ENCODE results near the gene MCM3.

Gene MCM3

DNA sequence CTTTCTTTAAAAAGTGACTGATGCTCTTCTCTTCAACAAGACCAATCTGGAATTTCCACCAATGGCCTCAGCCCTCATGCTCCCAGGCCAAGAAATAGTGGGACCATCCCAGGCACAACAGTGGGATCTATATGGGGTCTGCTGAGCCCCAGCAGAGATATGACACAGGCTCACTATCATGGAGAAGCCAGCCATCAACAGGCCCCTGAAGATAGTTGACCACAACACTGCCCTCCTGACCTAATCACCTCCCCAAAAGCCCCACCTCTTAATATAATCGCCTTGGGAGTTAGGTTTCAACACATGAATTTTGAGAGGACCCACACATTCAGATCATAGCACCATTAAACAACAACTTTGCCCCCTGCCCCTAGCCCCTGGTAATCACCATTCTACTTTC lies 16.8 kb upstream of the MCM3 start:
- no peak for DNase-seq

DNA sequence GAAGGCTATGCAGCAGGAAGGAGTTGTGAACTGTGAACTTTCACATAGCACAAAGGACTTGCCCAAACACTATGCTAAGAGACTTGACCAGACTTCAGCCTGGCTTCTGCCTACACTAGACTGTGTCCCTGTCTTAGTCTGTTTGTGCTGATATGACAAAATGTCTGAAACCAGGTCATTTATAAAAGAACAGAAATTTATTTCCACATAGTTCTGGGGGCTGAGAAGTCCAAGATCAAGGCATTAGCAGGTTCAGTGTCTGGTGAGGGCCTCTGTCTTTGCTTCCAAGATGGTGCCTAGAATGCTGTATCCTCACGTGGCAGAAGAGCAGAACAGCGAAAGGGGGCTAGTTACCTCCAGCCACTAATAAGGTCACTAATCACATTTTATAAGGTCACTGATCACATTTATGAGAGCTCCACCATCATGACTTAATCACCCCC lies 16.0 kb upstream of the MCM3 start:
- DNase-seq = no peak

DNA sequence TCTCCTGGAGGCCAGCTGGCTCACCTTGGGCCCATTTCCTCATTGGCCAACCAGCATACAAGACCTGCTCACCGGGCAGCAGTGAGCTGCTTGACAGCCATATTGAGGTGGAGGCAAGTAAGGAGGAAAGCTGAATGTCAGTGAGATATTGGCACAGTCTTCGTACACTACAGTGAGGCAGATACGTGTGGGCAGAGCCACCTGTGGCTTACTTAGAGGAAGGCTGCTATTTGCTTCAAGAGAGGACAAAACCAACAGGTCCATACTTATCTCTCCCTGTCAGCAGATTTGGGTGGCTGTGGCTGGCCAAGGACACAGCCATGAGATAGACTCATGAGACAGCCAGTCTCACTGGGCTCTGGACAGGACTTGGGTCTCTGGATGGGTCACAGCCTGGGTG lies 15.1 kb upstream of the MCM3 start:
- no peak for DNase-seq

DNA sequence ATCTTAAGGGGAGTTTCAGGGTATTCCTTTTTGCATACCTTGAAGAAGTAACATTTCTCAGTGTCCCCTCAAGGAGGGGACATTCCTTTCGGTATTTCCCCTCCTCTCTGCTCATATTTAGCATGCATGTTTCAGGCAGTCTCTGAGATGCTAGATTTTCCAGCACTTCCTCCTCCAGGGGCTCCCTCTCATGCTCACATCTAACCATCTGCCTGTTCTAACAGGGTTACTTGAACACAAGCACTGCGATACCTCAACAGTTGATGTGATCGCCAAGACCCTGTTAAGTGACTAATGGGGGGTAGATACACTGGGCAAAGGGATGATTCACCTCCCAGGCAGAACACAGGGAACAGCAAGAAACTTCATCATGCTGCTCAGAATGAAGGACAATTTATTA lies 12.9 kb upstream of the MCM3 start:
- DNase-seq = no peak

DNA sequence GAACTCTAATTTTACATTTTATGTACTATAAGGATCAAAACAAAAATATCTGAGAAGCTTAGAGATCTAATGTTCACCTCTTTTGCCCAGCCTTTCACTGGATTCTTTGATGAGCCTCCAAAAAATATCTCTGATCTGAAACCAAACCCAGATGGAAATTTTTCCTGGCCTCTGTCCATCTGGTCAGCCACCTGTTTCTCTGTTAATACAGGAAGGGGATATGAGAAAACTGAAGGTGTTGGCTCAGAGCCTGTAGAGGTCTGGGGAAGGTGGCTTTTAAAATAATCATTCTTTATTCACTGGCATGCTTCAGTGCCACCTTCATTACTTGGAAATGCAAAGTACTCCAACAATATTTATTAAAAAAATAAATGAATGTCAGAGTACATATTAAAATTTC lies 8.5 kb upstream of the MCM3 start:
- no peak for DNase-seq

DNA sequence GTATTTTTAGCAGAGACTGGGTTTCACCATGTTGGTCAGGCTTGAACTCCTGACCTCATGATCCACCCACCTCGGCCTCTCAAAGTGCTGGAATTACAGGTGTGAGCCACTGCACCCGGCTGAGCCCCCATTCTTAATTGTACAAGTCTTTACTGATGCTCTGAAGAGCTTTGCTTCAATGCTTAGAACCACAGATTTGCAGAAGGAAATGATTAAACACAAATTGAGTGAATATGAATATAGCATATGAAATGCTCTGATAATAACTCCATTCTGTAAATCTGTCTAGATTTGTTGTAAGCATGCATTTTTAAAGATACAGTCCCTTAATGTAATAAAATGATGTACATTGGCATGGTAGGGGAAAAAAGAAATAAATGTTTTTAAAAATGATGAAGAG lies 4.3 kb upstream of the MCM3 start:
- no peak for DNase-seq

DNA sequence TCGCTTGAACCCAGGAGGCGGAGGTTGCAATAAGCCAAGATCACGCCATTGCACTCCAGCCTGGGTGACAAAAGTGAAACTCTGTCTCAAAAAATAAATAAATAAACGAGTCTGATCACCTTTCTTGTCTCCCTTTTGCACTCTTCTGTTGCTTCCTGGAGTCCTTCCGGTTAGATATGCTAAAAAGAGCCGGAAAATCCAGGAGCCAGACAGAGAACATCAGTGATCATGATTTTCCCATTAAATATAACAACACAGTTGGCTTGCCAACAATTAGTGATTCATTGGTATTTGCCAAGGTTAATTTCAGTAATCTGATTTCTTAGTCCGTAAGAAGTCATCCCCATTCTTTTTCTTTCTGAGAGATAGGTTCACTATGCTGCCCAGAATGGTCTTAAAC lies 3.7 kb upstream of the MCM3 start:
- DNase-seq = no peak

DNA sequence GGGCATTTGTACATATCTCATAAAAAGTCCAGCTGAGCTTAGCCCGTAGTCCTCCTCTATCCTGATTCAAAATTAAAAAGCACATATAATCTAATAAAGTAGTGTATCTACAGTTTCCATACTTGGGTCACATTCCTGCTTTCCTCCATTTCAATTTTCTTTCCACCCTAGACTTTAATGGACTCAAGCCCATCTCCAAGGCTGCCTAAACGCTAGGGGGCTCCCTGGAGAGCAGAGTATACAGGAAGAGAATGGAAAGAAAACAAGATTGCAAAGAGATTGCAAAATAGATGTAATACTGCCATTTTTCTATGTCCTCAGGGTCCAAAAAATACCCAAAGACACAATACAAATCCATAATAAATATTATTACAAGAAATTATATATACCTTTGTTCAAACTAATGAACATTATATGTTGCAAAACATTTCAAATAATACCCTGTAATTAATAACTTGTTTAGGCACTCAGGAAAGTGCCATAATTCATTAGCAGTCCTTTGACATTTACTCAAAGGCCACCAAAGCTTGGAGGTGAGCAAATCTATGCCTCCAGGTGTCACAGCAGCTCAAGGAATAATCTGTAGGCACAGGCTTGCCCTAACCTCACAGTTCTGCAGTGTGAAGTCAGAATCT lies 2.4 kb upstream of the MCM3 start:
- peak; percentile 88 for DNase-seq

DNA sequence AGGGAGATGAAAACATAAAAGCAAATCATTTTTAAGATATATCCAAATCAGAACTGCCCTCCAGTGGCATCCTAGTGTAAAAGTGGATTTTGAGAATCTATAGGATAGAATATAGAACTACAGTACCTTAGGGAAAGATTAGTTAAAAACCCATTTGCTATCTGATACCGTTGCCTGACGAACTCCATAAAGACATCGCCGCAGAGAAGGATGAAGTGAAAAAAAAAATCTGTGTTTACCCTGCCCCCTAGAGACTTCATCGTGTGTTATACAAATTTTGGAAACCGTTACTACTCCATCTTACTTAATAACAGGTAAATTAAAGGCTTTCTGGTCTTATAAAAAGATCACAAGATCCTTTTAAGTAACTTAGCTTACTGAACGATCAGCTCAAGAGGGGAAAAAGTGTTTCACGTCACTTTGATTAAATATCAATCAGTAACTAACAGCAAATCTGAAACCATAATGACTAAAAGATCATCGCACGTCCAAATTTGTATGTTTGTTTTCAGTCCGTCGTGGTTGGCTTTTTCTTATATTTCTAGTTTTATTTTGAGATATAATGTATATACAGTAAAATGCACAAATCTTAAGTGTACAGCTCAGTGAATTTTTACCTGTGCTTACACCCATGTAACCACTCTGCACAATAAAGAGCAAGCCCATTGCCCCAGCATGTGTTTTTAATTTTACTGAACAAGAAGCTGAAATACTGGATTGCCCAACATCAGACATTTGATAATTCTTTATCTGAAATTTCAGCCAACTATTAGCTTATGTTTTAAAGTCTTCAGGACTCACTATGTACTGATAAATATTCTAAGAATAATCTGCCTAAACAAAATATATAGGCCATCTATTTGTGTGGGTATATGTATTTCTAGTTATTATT lies 881 bp upstream of the MCM3 start:
- no peak for DNase-seq

DNA sequence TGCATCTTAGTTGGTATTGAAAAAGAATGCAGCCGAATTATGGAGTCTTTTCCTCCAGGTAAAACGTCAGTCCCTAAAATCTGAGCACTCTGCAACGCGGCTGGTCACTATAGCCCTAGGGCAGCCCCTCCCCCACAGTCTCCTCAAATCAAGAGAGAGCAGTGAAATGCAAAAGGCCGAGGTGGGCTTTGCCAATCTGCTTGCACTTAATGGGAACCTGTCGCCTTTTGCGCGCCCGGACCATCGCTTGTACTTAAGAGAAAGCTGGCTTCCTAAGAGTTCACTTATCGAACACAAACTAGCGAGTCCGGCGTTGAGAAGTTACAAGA lies 447 bp downstream of the MCM3 start:
- no peak for DNase-seq

DNA sequence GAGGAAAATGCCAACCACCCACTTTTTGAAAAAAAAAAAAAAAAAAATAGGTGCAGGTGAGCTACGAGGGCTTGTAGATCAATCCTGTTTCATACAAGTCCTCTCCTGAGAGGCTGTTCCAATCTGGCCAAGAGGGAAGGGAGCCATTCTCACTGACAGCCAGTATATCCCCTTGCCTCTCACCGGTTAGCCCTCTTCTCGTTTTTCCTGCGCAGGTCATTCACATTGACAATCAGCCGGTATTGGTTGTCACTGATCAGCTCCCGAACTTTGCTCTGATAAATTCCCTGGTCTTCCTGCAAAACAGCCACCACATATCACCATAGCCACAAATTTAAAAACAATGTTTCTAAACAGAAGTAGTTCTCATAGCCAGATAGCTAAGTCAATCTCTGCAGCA lies 1.4 kb downstream of the MCM3 start:
- no peak for DNase-seq

DNA sequence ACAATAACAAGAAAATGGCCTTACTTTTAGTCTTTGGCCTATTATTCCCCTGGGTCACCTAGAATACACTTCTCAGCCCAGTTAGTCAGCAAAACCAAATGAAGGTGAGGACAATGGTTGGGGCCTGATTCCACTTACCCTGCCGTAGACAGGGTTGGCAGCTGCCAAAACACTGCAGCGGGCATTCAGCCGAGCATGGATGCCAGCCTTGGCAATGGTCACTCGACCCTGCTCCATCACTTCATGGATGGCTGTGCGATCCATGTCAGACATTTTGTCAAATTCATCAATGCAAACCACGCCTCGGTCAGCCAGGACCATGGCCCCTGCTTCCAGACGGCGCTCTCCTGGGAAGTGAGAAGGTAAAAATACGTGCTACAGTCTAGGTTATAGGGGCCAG lies 8.4 kb downstream of the MCM3 start:
- no peak for DNase-seq

DNA sequence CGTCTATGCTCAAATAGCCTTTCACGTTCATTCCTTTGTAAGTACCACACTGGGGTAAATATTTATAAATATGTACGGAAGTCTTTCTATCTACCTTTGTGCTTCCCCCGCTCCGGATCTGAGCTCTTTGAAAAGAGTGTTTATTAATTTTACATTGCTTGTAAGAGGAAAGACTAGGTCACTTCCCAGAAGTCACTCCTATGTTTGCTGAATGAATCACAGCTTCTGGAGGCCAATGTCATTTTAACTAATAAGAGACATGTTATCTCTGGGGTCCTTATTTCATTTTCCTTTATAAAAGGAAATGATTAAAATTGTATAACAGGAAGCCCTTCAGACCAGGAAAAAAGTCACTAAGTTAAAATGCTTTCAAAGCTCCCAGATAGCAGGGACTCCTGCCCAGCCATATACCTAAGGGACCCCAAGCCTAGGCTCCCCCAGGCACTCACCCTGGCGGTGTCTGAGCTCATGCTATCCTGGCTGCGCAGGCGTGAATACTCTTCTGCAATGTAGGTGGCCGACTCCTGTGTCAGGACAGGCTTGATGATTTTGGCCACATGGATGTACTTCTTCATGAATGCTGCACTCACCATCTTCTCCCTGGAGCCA lies 12.6 kb downstream of the MCM3 start:
- no peak for DNase-seq

DNA sequence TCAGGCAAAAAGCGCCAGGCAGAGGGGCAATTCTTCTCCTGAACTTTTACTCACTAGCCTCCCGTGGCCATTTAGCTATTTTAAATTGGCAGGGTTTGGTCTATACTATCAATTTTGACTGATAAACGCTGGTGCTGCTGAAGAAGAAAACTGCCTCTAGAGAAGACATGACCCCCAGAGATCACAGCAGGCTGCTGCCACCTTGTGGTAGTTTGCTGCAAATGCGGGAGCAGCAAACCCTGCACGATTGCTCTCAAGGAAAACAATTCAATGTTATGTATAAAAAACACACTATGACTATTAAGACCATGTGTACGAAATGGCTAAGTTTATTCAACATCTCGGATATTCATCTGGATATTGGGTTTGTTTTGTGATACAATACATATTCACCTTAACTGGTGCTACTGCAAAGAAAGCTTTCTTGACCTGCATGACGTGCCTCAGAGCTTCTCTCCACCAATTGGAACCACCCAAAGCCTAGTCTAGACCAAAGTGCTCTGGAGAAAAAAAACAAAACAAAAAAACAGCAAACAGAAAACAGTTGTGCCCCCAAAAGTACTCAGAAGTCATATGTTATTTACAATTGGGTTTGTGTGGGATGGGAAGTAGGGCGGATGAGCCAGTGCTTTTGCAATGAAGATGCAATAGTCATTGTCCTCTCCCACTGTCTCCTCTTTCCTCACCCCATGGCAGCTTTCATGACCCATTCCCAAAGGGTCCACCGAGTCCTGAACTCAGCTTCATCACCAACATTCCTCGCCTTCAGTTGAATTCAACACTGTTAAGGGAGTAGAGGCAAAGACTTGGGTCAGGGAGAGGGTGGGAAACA lies 20.6 kb downstream of the MCM3 start:
- peak; percentile 66 for DNase-seq

DNA sequence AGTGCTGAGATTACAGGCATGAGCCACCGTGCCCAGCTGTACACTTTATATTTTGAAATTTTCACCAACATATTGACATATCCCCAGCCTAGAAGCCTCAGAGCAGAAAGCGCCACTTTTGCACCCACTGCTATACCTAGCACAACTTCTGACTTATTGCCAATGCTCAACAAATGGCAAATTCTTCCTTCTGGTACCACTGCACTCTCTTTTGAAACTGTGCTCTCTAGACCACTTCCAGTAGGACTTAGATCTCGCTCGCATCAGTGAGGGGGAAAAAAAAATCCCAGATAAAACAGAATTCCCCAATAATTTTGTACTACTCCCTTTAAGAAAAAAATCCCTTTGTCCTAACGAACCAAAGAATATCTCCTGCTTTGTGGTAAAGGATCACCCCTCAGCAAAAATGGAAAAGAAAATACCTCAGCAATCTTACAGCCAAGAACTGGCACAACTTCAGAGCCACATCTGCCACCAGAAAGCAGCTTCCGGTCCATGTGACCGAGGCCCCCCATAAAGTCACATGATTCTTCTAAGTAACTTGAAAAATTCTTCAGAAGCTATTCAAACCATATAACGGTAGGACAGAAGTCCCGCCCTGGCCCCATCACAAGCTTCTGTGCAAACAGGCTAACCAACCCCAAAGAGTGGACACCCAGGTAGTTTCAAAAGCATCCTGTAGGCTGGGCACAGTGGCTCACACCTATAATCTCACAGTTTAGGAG lies 21.8 kb downstream of the MCM3 start:
- DNase-seq = no peak

DNA sequence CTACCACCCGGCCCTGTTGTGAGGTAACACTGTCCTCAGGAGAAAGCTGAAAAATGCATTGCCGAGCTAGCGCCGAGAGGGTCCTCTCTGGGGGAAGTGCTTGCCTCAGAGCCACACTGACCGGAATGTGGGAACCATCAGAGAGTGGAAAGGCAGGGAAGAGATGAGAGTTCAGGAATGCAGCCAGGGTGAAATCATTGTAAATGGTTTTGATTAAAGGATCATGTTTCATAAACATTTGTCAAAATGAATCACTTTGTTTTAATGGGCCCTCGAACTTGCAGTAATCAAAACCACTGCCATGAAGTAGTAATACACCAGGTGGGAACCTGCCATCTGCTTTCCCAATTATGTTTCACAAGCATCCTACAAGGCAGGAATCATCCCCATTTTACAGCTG lies 23.3 kb downstream of the MCM3 start:
- DNase-seq = no peak

DNA sequence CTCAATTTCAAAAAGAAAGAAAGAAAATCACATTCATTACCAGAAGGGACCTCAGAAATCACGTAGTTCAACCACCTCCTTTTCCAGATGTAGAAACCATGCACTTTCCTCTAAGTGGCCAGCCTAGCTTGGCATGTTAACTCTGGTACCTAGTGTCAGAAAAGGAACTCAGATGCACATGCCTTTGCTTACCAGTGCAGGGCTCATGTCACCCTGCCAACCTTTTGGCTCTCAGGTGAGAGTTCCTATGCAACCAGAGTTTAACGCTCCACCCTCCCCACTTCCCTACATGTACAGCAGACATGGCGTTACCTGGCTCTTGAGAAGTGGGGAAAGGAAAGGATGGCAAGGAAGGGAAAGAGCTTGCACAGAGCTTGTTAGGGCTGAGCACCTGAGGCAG lies 23.9 kb downstream of the MCM3 start:
- no peak for DNase-seq

DNA sequence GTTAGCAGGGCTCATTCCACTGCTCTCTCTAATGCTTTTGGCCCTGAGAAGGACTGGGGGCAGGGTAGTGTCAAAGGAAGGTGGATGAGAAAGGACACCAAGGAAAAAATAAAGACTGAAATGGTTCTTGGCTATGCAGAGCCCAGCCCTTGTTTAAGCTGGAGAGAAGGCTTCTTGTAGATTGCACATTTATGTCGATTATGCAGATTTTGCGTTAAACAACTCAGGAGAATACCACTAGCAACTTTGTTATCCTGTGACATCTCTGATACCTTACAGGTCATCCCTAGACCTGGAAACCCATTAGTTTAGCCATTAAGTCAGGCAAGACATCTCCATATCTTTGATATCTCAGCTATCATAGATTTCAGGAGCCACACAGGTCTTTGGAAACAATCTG lies 29.1 kb downstream of the MCM3 start:
- no peak for DNase-seq

DNA sequence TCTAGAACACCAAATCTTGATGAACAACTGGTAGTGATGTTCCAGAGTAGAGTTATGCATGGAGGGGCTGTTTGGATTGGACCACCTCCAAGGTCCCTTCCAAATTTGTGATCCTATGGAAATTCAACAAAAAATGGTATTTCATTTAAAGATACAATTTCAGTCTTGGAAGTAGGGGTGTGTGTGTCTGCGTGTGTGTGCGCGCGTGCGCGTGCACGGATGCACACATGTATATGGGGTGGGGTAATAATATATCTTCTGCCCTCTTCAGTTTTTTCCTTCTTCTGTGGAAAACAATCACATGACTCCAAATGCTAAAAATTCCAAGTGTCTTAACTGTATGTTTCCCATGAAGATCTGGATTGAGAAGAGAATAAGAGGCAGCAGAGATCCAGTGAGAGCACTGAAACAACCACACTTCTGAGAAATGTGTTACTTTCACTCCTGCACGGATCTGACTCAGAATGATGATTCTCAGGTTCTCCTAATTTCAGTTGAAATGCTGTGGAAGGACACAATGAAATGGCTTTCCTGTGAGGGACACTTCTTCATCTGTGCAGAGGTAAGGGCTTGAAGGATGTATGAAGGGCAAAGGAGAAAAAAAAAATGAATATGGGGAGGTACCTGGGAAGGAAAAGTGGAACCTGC lies 29.7 kb downstream of the MCM3 start:
- DNase-seq = no peak

DNA sequence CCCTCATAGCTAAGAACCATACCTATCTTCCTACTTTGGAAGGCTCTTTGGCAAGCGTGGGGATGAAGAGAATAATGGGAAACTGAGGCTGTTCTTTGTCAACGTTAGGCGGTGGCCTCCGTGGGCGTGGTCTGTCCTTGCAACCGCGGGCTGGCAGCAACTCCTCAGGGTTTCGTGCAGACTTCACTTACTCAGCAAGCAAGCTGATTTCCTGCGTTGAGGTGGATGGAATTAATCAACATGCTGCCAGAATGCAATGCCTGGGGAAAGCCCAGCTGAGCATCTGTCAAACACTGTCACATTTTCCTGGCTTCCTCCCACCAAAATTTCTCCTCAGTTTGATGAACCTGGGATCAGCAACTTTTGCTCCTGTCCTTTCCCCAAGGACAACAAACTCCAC lies 31.0 kb downstream of the MCM3 start:
- no peak for DNase-seq

DNA sequence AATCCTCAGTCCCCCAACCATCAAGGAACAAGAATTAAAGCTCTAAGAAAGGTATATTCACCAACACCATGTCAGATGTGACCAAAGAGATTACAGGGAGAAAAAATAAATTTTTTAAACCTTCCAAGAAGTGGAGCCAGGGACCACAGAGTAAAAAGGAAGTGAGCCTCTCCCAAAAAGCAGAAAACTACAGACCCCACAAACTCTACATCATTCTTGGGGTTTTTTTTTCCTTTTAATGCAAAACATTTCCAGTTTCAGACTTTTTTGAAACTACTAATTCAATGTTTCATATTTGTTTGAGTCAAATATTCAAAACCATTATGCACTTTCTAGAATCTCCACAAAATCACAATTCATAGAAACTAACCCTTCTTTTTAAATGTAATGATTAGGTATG lies 33.4 kb downstream of the MCM3 start:
- no peak for DNase-seq

DNA sequence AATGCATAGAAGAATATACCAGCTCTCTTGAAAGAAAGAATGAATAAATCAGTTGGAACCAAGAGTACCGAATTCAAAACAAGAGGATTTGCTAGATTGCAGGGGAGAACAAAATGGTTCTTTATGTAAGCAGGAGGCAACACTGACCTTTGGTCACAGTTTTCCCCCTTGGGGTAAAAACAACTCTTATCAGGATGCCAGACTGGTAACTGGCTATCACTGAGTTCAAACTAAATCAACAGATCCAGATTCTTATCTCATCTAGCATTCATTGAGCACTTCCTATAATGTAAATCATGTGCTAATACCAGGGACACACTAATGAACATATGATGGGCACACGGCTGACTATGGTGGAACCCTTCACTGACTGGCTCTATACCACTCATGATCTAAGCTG lies 35.5 kb downstream of the MCM3 start:
- DNase-seq = no peak
